GM11168 (cell line): ENCODE data around the gene PUS7L.
"Not testable (repeated sequence)": the region's sequence is repeated elsewhere in the genome, so short reads cannot be mapped to it uniquely, and the experiment has no call there.

Experiments
- in situ Hi-C: fragments of 300-500 bp; cut with MboI; formaldehyde crosslinking; loops from one replicate; pipeline ENCODE4 v1.12.0; 2022; ENCODE audit warnings: low sequenced_read_pairs; ENCODE audit not compliant: unreplicated experiment

The PUS7L gene

DNA sequence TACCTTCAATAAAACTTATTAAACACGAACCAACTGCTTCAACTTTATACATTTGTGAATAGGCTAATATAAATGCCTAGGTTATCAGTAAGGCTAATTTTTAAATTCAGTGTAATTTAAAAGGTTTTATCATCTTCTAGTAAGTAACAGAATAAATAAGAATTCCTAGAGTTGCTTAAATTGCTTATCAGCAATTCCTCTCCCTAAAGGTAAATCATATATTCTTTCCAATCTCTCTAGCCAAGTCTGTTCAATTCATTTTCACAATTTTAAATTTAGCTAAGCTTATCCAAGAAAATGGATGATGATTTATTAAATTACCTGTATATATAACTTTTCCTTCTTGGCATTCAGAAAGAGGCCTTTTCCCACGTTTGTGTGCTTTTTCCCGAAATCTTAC lies 4.6 kb downstream of the PUS7L start:
- in situ Hi-C loops: no loop called here

DNA sequence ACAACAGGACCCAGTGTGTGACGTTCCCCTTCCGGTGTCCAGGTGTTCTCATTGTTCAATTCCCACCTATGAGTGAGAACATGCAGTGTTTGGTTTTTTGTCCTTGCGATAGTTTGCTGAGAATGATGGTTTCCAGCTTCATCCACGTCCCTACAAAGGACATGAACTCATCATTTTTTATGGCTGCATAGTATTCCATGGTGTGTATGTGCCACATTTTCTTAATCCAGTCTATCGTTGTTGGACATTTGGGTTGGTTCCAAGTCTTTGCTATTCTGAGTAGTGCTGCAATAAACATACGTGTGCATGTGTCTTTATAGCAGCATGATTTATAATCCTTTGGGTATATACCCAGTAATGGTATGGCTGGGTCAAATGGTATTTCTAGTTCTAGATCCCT lies 7.2 kb downstream of the PUS7L start:
- in situ Hi-C loops: not testable (repeated sequence)

DNA sequence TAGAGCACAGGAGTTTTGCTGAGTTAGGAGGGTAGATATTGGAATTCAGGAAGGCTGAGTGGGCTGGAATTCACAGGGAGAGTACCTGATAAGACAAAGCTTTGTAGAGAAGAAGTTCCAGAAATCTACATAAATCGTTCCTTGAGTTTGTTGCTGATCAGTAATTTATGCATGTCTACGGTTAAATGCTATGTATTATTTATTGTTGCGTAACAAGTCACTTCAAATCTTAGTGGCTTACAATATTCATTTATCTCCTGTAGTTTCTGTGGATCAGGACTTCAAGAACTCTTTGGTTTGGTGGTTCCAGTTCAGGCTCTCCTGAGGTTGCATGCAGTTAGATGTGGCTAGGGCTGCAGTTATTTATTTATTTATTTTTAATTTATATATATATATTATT lies 7.8 kb downstream of the PUS7L start:
- in situ Hi-C loops: no loop called here

DNA sequence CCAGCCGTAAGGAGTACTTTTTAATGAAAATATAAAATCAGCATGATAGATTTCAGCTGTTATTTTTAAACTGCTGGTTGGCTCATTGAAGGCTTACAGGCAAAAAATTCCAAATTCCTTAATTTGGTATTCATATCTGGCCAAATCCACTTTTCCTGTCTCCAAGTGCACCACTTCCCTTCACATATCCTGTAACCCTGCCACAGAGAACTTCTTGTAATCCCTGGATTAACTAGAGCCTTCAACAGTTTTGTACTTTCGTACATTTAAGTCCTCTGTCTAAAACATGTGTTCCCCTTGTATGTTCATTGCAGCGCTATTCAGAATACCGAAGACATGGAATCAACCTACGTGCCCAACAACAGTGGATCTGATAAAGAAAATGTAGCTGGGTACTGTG lies 9.6 kb downstream of the PUS7L start:
- in situ Hi-C loops: no loop called here

- in situ Hi-C loops: no loop called here
These were observed 13.8 kb downstream of the PUS7L start for GRCh38 chr12:43744826-43745225.

DNA sequence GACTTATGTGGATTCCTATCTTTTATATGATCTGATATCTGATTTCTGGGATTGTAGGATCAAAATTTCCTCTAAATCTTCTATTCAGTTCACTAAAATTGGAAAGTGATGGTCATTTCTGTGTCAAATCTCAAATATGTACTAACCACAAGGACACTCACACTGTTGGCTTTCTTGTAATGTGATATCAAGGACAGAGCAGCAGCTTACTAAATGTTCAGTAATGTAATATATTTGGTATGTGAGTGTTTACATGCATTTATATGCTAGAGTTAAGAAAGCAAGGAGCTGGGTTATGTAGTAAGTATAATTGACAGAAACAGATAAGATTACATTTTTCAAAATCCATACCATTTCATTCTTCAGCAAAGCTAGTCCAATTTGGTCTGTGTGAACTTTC lies 16.5 kb downstream of the PUS7L start:
- in situ Hi-C loops: no loop called here

DNA sequence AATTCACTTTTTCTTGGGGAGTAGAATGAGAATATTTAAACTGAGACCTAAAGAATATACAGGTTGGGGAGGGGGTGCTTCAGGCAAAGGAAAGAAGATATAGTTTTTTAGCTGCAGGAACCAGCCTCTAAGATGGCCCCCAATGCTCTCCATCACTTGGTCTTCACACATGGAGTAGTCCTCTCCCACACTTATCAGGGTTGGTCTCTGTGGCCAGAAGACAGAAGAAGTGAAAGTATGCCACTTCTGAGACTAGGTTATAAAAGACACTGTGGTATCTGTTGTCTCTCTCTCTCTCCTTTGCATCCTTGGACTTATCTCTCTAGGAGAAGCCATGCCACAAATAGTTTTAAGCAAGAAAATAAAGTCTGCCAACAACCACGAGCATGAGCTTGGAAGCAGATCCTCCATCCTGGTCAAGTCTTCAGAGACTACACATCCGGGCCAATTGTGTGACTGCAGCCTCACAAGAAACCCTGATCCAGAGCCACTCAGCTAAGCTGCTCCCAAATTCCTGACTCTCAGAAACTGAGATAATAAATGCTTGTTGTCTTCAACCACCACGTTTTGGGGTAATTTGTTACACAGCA lies 18.0 kb downstream of the PUS7L start:
- in situ Hi-C loops: no loop called here

DNA sequence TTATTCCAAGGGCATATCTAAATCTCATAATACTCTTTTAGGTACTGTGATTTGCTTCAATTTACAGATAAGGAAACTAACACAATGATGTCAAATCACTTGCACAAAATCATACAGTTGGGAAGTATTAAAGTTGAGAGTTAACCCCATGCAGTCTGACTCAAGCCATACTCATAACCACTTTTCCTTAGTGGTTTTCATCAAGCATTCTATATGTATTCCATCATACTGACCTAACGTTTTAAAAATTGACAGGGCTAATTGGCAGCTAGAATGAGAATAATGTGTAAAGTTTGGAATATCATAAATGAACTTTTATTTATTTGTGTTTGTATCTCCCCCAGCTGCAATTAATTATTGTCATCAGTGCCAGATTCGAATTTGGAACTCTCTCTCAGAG lies 20.9 kb downstream of the PUS7L start:
- in situ Hi-C loops: no loop called here

- in situ Hi-C loops: no loop called here
These were observed 21.6 kb downstream of the PUS7L start for GRCh38 chr12:43736927-43737440.

GRCh38 chr12:43733687-43734086 lies 24.9 kb downstream of the PUS7L start:
- in situ Hi-C loops: no loop called here

GRCh38 chr12:43730283-43730682 lies 28.3 kb downstream of the PUS7L start:
- in situ Hi-C loops: no loop called here

DNA sequence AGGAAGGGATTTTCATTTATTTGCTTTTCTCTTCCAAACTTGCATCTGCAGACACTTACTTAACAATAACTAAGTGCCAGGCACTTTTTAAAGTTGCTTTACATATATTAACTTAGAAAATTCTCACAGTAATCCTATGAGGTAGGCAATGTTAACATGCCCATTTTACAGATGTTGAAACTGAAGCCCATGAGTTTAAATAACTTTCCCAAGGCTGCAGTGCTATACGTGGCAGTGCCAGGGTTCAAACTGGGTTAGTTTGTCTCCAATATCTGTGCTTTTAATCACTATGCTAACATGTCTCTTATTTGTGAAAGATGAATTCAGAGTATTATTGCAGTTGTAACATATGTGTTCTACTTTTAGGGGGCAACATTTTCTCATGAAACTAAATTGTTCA lies 29.9 kb downstream of the PUS7L start:
- in situ Hi-C loops: no loop called here

- in situ Hi-C loops: no loop called here
These were observed 30.5 kb downstream of the PUS7L start for GRCh38 chr12:43728117-43728516.

GRCh38 chr12:43723134-43723533 lies 35.5 kb downstream of the PUS7L start:
- in situ Hi-C loops: no loop called here

DNA sequence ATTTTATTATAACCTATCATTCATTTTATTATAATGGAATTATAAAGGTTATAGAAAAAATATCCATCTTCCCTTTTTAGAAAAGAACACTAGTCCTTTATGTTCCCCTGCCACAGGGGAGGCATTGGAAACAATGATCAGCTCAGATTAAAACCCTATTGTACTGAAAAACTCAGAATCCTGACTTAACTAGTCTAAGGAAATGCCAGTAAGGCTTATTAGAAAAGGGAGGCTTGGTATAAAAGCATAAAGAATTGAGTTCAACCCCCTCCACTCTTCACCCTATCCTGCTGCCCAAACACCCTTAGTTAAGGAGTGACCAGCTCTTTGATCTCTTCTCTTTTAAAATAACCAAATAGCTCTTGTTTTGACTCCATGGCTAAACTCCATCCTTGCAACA lies 36.0 kb downstream of the PUS7L start:
- in situ Hi-C loops: no loop called here

DNA sequence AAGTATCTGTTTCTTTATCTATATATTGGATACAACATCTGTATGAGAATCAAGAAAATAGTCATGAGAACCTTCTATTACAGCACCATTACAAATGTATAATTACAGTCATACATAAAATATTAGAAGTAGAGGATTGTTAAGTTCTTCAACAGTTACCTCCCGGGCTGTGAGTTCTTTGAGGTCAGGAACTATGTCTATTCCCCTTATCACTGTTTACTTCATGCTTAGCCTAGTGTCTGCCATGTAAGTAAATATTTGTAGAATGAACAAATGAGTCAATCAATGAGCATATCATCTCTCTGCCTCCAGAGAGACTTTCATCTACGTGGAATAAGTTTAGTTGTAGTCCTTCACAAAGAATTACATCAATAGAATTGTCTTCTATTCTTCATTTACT lies 47.2 kb downstream of the PUS7L start:
- in situ Hi-C loops: no loop called here

- in situ Hi-C loops: not testable (repeated sequence)
These were observed 54.8 kb downstream of the PUS7L start for GRCh38 chr12:43703772-43704171.

GRCh38 chr12:43701194-43701593 lies 57.4 kb downstream of the PUS7L start:
- in situ Hi-C loops: not testable (repeated sequence)

DNA sequence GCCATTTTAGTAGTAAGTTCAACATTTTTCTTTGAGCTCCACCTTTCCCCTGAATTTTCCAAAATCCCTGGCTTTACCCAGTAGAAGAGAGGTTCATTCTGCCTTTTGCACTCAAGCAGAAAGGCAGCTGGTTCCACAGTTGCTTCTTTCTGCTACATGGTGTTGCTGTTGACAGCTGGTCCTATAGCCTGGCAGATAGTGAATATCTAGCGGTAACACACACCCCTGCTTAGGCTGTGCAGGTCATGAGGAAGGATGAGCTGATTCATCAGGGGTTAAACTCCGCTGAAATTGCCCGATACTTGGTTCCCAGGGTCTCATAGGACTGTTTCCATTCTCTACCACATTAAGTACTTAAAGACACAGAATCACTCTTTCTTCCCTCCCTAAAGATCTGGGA lies 62.4 kb downstream of the PUS7L start:
- in situ Hi-C loops: no loop called here

DNA sequence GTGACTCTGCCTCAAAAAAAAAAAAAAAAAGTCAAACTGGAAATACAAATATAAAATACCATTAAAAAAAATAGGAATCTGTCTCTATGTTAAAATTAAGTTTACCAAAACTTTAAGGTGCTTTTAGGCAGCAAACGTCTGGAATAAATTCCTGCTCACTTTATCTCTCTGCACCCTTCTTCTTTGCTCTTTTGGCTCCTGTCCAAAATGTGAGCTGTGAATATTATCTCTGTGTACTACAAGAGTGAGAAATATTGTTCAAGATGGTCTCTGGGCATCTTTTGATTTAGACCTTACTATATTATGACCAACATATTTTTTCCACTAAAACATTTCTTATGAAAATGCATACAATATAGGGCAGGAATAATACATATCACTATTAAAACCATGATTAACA lies 63.7 kb downstream of the PUS7L start:
- in situ Hi-C loops: no loop called here

- in situ Hi-C loops: no loop called here
These were observed 66.5 kb downstream of the PUS7L start for GRCh38 chr12:43692064-43692463.

- in situ Hi-C loops: not testable (repeated sequence)
These were observed 73.1 kb downstream of the PUS7L start for GRCh38 chr12:43685491-43685890.
